Stimulated activated CD4-positive, alpha-beta T cell treated with anti-CD3 and anti-CD28 coated beads, Interleukin-2, amount 100 ng/mL, for 48 hours (primary cell): ENCODE measurements around the gene KRTAP5-2.
"Not testable (repeated sequence)": the region's sequence is repeated elsewhere in the genome, so short reads cannot be mapped to it uniquely, and the experiment has no call there.

ENCODE experiments used
- DNase-seq, 2 donors: peaks; one replicate each; pipeline ENCODE4 v3.0.0-alpha.2; 2020

Gene KRTAP5-2

DNA sequence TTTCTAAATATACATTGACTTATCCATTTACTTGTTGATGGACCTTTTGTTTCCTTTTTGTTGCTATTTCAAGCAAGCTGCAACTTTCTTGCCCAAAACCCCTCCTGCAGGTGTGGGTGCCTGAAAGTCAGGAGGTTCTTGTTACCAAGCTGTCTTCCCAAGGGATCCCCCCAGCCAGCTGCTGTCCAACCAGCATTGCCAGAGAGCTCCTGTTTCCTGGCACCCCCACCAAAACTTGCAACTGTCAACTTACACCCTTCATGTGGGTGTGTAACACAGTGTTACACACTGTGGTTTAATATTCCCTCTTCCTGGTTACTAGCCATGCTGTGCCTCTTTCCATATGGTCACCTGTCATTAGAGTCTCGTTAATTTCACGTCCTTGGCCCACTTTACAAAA lies 11.4 kb downstream of the KRTAP5-2 start:
- no peak for DNase-seq

DNA sequence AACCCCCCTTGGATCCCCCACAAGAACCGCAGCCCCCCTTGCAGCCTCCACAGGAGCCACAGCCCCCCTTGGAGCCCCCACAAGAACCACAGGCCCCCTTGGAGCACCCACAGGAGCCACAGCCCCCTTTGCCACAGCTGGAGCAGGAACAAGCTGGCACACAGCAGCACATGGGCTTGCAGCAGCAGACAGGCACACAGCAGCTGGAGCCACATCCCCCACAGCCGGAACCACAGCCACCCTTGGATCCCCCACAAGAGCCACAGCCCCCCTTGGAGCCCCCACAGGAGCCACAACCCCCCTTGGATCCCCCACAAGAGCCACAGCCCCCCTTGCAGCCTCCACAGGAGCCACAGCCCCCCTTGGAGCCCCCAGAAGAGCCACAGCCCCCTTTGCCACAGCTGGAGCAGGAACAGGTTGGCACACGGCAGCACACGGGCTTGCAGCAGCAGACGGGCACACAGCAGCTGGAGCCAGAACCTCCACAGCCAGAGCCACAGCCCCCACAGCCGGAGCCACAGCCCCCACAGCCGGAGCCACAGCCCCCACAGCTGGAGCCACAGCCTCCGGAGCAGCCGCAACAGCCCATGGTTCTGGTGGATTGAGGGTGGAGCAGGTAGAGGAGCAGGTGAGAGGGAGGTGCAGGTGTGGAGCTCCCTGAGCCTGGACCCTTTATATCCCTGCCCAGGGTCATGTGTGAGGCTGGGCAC lies 13.3 kb downstream of the KRTAP5-2 start, which contains the start of gene KRTAP5-1:
KRTAP5-1 (minus strand) TSS at position 623 of the 710 bp plus-strand sequence; CDS start at position 589, 34 bp downstream.
- not testable (repeated sequence) for DNase-seq

DNA sequence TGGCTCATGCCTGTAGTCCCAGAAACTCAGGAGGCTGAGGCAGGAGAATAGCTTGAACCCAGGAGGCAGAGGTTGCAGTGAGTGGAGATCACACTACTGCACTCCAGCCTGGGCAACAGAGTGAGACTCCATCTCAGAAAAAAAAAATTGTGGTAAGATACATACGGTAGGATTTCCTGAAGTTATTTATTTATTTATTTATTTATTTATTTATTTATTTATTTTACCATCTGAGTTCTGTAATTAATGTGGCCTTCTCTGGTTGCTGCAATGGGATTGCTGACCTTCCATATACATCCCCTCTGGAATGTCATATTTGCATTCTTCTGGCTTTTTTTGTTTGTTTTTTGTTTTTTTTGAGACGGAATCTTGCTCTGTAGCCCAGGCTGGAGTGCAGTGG lies 15.2 kb downstream of the KRTAP5-2 start:
- not testable (repeated sequence) for DNase-seq

DNA sequence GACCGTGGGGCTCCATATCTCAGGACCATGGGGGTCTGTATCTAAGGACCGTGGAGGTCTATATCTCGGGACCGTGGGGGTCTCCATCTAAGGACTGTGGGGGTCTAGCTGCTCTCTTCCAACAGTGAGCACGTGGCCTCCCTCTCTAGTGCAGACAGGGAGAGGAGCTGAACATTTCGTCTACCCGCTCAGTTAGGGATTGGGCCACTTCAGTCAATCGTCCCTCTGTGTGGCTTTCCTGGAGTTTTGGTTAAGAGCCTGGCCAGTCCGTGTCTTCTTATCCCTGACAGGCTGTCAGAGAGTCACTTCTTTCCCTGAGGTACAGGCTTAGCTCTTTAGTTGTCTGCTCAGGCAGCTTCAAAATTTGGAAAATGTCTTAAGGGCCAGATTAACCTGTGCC lies 16.1 kb downstream of the KRTAP5-2 start:
- DNase-seq, result no peak

DNA sequence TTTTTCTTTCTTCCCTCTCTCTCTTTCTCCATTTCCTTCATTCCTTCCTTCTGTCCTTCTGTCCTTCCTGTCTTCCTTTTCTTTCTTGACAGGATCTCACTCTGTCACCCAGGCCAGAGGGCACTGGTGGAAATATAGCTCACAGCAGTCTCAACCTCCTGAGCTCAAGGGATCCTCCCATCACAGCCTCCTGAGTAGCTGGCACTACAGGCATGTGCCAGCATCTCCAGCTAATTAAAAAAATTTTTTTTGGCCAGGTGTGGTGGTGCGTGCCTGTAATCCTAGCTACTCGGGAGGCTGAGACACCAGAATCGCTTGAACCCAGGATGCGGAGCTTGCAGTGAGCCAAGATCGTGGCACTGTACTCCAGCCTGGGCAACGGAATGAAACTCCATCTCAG lies 21.3 kb downstream of the KRTAP5-2 start:
- DNase-seq, result no peak

DNA sequence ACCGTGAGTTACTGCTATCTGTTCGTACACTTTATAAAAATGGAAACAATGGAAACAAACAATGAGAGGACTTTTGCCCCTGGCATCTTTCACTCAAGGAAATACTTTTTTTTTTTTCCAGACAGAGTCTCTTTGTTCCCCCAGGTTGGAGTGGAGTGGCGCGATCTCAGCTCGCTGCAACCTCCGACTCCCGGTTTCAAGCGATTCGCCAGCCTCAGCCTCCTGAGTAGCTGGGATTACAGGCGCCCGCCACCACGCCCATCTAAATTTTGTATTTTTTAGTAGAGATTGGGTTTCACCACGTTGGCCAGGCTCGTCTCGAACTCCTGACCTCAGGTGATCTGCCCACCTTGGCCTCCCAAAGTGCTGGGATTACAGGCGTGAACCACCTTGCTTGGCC lies 22.3 kb downstream of the KRTAP5-2 start:
- DNase-seq, result not testable (repeated sequence)

DNA sequence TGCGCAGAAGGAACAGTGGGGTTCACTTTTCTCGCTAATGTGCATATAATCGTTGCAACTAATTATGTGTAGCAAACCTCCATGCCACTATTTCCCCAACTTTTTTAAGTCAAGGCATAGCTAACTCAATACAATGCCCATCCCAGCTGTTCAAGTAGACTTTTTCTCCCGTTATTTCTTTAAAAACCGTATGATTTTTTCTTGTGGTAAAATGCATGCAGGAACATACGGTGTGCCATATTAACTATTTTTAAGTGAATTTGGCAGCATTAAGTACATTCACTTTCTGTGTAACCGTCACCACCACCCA lies 23.2 kb downstream of the KRTAP5-2 start:
- DNase-seq, result no peak

DNA sequence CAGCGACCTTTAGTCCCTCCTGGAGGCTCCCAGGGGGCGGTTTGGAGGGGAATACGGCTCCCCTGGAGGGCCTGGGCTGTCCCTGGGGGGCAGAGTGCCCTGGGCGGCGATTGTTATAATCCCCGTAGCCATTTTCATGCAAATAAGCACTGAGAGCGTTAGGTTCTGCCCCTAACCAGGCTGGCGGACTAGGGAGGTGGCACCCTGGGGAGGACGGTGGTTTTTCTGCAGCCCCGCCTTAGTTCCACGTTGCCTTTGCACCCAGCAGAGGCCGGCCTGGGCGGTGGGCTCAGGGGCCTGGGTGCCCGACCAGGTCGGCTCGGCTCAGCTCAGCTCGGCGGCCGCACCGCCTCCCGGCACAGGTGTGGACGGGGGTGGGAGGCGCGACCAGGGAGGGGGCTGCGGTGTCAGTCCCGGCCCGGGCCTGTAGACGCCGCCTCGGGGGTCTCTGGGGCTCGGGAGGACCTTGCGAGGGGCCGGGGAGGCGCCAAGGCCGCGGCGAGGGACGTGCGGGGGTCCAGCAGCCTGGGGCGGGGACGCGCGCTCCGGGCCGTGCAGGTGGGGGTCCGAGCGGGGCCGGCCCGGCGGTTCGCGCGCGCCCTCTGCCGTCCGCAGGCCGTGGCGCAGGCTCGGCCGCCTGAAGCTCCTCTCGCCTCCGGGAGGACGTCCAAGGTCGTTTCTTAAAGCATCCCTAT lies 23.7 kb downstream of the KRTAP5-2 start:
- DNase-seq, result peak; percentile 45 to 63

DNA sequence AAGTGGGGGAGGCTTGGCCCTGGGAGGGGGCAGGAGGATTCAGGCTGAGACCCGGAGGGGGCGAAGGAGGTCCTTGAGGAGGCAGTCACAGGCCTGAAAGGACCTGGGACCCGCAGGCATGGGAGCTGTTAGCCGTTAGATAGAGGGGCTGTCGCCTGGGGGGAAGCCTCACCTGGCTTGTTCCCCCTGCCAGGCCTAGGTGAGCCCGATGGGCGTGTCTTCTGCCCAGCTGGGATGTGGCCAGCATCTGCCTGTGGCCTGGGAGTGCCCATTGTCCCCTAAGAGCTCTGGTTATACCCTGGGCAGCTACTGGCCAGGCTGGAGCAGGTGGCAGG lies 24.2 kb downstream of the KRTAP5-2 start:
- DNase-seq, result no peak

DNA sequence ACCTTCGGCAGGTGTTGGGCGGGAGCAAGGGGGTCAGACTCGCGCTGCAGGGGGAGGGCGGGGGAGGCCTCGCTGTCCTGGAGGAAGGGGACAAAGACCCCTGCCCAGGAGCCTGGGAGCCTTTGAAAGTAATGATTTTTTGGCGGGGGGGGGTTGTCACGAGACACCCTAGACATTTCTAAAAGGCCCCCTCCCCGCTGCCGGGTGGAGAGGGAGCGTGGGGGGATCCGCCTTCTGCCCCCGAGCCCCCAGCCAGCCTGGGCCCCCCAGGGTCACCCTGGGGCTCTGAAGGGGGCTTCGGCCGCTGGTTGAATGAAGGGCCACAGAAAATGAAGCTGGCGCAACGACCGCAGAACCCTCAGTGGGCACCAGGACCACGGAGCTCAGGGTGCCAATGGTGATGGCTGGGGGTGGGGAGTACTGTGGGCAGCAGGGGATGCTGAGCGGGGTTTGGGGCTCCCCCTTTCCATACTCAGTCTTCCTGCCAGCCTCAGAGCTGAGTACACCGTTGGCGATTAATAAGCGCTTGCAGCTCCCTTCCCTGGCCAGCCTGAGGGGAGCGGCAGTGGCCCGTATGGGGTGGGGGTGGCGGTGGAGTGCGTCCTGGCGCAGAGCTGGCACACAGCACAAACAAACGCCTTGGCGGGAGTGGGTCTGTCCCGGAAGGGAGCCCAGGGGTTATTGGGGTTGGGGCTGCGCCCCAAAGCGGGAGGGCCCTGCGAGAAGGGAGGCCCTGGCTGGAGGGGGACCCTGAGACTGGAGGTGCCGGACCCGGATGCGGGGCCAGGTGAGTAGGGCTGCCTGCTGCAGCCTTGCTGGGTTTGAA lies 24.8 kb downstream of the KRTAP5-2 start:
- no peak for DNase-seq

DNA sequence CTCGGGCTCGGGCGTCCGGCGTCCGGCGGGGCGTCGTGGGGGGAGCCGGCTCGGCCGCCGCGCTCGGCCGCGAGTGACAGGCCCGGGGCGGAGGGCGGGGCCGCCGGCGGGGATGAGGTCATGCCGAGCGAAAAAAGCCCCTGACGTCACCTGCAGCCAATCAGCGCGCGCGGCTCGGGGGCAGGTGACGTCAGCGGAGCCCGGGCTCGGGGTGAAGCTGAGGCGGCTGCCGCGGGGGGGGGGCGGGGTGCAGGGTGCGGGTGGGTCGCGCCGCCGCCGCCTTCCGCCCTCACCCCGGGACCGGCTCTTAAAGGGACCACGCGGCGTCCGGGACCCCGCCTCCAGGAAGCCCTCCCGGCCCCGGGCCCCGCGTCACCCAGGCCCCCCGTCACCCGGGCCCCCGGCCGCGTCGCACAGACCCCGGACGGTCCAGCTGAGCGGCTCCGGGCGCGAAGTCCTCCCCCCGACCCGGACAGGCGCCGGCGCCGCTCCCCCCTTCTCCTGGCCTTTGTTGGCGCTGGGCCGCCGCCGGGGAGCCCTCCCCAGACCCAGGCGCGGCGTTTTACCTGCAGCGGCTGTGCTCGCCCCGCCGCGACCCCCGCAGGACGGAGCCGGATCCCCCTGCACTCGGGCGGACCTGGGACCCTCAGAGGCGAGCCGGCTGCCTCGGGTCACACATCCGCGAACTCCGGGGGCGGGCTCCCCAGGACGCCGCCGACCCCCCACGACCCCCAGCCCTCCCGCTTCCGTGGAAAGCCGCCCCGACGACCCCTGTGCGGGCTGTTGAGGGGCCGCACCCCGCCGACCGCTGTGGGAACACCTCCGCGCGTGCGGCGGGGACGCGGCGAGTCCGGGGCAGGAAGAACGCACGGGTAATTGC lies 25.7 kb downstream of the KRTAP5-2 start, which contains the start of gene DUSP8:
DUSP8 (minus strand) TSS at position 75 of the 880 bp plus-strand sequence. CDS start 6,445 bp downstream, outside the sequence.
- DNase-seq, result peak; percentile 84 to 87

DNA sequence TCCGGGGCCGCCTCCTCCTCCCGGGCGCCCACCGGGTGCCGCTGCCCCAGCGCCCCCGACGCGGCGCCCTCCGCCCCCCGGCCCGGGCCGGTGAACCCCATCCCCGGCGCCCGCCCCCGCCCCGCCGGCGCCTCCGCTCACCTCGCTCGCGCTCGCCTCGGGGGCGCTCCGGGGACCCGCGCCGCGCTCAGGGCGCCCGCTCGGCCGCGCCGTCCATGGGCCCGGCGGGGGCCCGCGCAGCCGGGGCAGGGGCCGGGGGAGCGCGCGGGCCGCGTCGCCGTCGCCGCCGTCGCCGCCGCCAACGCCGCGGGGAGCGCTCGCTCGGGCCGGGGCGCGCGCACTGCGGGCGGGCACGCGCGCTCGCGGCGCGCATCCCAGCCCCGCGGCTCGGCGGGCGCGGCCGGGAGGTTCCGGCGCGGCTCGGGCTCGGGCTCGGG lies 26.3 kb downstream of the KRTAP5-2 start:
- DNase-seq, result no peak

DNA sequence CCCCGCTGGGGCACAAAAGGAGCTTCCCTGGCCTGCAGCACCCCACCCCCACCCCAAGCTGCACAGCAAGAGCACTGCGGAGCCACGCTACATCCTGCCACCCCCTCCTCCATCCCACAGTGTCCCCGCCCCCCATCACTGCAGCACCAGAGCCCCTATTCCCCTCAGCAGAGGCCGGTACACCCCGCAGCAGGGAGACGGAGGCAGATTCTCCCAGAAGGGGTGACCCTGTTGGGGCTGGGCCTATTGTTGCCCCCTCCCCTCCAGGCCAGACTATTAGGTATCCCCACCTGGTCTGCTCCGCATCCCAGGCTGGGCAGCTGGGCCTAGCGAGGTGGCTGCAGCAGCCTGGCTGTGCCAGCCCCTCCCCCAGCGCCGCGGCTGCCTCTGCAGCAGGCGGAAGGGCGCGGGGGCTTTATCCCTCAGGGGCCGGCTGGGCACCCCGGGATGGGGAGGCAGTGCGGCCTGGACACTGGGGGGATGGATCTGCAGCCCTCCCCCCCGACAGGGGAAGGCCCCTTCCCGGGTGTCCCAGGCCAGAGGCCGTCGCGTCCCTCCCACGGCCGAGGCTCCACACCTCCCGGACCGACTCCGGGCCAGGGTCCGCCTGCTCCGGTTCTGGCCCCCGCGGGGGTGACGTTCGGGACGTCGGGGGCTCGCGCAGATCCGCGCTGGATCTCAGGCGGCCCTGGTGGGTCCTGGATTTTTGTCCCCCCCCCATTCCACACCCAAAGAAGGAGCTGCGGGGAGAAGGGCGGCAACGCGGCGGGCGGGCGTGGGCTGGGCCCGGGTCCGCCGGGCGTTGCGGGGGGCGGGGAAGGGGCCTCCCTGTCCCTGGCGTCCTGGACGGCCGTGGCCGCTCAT lies 27.0 kb downstream of the KRTAP5-2 start:
- DNase-seq, result no peak

DNA sequence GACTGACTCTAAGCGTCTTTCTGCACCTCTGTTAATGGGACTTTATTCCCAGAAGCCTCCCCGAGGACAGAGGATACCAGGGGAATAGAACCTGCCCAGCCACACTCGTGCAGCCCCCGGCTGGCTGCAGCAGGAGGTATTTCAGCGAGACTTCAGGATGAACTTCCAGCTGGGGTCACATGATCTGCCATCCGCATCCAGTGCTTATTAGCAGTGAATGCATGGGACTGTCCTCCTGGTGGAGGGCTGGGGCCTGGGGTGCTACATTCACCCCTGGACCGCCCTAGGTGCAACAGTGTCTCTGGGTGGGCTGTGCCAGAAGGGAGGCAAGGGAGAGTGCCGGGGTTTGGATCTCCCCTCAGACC lies 27.6 kb downstream of the KRTAP5-2 start:
- DNase-seq, result no peak

DNA sequence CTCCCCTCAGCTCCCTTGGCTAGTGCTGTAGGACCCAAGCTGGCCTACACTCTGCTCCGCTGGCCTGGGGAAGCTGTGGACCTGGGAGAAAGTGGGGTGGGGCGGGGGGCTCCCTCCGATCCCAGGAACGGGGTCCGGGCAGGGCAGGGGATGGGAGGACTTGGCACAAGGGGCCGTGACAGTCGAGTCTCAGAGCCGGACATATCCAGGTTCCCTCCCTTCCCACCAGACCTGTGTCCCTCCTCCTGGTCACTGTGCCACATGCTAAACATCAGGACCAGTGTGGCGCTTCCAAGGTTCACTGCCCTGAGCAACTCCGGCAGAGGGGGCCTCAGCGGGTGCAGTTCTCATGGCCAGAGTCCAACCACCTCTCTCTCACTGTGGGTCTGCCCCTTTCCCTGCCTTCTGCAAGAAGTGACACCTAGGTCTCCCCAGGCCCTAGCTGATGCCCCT lies 28.1 kb downstream of the KRTAP5-2 start:
- DNase-seq, result no peak

DNA sequence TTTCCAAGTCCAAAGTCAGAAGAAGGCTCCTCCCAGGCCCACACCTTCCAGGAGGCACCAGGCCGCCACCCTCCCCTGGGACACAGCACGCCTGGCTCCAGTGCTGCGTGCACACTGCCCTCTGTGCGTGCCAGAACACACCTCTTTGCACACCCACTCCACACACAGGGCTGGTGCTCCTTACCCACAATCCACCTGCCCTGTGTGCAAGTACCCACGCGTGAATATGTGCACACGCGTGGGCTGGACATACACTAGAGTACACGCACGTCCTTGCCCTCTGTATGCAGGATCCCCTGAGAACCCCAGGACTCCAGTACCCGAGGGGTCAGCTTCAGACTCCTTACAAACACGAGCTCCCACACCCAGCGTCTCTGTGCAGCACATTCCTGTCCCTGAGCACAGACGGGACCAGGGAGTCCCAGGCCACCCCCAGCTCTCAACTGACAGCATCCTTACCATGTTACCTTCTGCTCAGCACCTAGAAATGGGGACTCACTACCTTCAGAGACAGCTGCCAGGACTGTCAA lies 28.8 kb downstream of the KRTAP5-2 start:
- no peak for DNase-seq

DNA sequence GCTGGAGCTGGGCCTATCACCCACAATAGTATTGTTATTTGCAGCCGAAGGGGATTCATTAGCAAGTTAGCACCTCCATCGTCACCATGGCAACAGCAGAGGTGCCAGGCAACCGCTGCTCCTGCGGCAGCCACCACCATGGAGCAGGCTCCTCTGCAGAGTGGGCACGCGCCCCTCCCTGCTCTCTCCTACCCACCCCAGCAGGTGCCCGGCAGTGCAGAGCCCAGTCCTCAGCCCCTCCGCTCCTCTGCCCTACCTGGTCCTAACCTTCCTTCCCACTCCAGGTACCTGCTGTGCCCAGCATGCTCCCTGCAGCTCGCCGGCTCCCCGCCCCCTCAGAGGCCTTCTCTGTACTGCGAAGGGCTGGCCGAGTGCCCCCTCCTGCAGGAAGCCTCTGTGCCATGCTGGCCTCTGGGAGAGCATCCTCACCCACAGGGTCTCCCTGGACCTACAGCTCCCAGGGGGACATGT lies 29.6 kb downstream of the KRTAP5-2 start:
- no peak for DNase-seq

DNA sequence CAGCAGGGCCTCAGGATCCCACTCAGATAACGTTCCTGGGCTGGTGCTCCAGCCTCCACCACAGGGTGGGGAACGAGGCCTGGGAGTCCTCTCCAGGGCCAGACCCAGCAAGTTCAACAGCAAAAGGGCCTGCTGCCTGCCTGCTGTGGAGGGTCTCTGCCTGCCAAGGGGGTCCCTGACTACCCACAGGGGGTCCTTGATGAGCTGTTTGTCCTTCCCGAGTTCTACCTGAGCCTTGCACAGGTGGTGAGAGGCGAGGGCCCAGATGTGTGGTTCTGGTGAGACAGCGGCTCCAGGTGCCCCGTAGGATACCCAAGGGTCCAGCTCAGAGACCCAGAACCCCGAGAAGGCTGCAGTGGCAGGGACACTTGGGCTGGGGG lies 30.4 kb downstream of the KRTAP5-2 start:
- no peak for DNase-seq

DNA sequence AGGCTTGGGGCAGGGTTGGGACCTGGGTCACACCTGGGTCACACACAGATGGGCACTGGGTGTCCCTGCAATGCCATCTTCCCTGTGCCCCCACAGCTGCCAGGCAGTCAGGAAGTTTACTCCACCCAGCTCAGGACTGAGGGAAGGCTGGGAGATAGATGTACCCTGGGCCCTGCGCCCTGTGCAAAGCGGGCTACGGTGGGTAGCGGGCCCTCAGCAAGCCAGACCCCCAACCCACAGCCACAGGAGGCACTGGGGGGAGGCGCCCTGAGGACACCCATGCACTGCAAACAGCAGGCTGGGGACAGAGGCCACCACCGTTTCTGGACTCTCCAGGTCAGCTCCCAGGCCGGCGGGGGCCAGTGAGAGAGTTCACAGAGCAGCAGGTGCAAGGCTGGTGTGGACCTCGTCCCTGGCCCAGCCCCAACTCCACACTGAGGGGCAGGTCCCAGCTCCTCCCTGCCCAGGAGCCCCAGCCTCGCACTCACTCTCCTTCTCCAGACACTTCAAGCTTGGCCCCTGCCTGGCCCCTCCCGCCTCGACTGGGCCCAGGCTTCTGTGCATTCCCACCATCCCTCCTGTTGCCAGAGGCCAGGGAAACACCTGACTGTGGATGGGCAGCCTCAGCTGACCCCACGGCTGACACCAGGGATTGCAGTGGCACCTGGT lies 30.9 kb downstream of the KRTAP5-2 start:
- no peak for DNase-seq

DNA sequence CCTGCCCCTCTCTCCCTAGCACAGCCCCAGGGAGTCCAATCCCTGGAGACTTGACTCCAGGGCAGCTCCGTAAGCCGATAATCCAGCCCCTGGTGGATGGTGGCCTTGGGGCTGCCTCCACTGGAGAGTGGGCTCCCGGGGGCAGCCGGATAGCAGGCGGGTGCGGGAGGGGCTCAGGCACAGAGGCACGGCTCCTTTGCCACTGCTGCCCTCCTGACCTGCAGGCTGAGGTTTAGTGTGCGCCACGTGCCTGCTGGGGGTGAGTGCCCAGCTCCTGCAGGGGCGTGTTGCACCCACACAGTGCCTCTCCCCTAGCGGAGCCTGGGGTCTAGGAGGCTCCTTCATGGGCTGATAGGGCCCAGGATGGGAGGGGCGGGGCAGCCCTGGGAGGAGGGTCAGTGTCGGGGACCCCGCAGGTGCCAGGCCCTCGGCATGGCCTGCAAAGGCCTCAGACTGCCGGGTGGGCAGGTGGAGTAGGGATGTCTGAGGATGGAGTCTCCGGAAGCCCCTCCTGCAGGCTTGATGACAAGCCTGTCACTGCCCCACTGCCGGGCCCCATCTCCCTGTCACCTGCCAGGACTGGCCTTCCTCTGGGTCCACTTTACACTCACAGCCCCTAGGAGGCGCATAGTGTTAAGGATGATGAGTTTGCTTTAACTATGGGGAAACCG lies 31.6 kb downstream of the KRTAP5-2 start:
- DNase-seq, result no peak
